ENCODE results near the gene THOC6.
"Not testable (repeated sequence)": the region's sequence is repeated elsewhere in the genome, so short reads cannot be mapped to it uniquely, and the experiment has no call there.

The THOC6 gene

DNA sequence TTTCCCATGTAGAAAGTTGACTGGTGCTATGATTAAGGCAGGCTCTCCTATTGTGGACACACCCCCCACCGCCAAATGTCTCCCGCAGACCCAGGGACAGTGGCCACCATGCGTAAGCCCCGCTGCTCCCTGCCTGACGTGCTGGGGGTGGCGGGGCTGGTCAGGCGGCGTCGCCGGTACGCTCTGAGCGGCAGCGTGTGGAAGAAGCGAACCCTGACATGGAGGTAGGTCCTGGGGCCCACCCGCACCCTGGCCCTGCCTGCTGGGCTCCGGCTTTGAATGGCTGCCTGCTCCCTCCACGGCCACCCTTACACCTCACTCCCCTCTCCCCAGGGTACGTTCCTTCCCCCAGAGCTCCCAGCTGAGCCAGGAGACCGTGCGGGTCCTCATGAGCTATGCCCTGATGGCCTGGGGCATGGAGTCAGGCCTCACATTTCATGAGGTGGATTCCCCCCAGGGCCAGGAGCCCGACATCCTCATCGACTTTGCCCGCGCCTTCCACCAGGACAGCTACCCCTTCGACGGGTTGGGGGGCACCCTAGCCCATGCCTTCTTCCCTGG is 26.2 kb downstream of the THOC6 start:
- H3K27ac ChIP-seq = no peak overlapping the region
- no peak overlapping the region for H3K9ac ChIP-seq
- no peak overlapping the region for H3K4me2 ChIP-seq
- no peak overlapping the region for H2AFZ ChIP-seq (ENCODE audit: low read depth)
- H3K4me3 ChIP-seq (IDR thresholded peaks at IDR 0.05; ENCODE audit: insufficient read depth, low read depth, low read length) = no peak overlapping the region
- no peaks in the 10 kb centered on the region for H3K36me3 ChIP-seq (ENCODE audit: insufficient read depth)
- TF ChIP-seq, protein P1, sequence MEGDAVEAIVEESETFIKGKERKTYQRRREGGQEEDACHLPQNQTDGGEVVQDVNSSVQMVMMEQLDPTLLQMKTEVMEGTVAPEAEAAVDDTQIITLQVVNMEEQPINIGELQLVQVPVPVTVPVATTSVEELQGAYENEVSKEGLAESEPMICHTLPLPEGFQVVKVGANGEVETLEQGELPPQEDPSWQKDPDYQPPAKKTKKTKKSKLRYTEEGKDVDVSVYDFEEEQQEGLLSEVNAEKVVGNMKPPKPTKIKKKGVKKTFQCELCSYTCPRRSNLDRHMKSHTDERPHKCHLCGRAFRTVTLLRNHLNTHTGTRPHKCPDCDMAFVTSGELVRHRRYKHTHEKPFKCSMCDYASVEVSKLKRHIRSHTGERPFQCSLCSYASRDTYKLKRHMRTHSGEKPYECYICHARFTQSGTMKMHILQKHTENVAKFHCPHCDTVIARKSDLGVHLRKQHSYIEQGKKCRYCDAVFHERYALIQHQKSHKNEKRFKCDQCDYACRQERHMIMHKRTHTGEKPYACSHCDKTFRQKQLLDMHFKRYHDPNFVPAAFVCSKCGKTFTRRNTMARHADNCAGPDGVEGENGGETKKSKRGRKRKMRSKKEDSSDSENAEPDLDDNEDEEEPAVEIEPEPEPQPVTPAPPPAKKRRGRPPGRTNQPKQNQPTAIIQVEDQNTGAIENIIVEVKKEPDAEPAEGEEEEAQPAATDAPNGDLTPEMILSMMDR (conservative IDR thresholded peaks at IDR 0.05; ENCODE audit: low read depth, low read length) = no peak
- H3K4me1 ChIP-seq (ENCODE audit: low read depth, poor library complexity, severe bottlenecking) = no peaks in the 10 kb centered on the region
- no peaks in the 10 kb centered on the region for H4K20me1 ChIP-seq (ENCODE audit: insufficient read depth)
- H3K27me3 ChIP-seq (ENCODE audit: insufficient read depth, low read depth) = peaks cover 38% of the 10 kb centered on the region
- no peaks in the 10 kb centered on the region for H3K79me2 ChIP-seq (ENCODE audit: insufficient read depth, low read depth)

DNA sequence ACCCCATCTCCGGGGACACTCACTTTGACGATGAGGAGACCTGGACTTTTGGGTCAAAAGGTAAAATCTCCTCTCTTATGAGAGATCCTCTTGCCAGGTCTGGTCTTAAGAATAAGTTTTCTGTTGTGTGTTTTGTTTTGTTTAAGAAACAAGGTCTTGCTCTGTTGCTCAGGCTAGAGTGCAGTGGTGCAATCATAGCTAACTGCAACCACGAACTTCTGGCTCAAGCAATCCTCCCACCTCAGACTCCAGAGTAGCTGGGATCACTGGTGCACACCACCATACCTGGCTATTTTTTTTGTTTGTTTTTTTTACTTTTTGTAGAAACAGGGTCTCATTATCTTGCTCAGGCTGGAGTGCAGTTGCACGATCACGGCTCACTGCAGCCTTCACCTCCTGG is 26.7 kb downstream of the THOC6 start:
- Histone ChIP-seq H3K9ac (no peak overlapping the region), H3K4me2 (no peak overlapping the region), H2AFZ (ENCODE audit: low read depth) (no peak overlapping the region), H3K36me3 (ENCODE audit: insufficient read depth) (no peaks in the 10 kb centered on the region), H3K4me1 (ENCODE audit: low read depth, poor library complexity, severe bottlenecking) (no peaks in the 10 kb centered on the region), H3K79me2 (ENCODE audit: insufficient read depth, low read depth) (no peaks in the 10 kb centered on the region), H3K27me3 (ENCODE audit: insufficient read depth, low read depth) (peaks cover 34% of the 10 kb centered on the region), H4K20me1 (ENCODE audit: insufficient read depth) (no peaks in the 10 kb centered on the region), H3K4me3 (IDR thresholded peaks at IDR 0.05; ENCODE audit: insufficient read depth, low read depth, low read length) (no peak overlapping the region), H3K27ac (no peak overlapping the region)
- TF ChIP-seq, protein P1 (conservative IDR thresholded peaks at IDR 0.05; ENCODE audit: low read depth, low read length) = no peak

DNA sequence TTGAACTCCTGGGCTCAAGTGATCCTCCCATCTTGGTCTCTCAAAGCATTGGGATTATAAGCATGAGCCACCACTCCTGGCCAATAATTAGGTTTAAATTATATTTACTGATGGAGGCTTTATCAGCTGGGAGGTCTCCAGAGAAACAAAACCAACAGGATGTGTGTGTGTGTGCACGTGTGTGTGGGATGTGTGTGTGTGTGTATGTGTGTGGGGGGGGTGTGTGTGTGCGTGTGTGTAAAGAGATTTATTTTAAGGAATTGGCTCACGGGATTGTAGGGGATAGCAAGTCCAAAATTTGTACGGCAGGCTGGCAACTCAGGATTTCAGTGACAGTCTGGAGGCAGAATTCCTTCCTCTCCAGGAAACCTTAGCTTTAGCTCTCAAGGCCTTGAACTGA is 27.2 kb downstream of the THOC6 start:
- Histone ChIP-seq H2AFZ (ENCODE audit: low read depth) (no peak overlapping the region), H3K36me3 (ENCODE audit: insufficient read depth) (no peaks in the 10 kb centered on the region), H4K20me1 (ENCODE audit: insufficient read depth) (no peaks in the 10 kb centered on the region), H3K4me3 (IDR thresholded peaks at IDR 0.05; ENCODE audit: insufficient read depth, low read depth, low read length) (no peak overlapping the region), H3K4me2 (no peak overlapping the region), H3K9ac (no peak overlapping the region), H3K27me3 (ENCODE audit: insufficient read depth, low read depth) (peaks cover 30% of the 10 kb centered on the region), H3K4me1 (ENCODE audit: low read depth, poor library complexity, severe bottlenecking) (no peaks in the 10 kb centered on the region), H3K79me2 (ENCODE audit: insufficient read depth, low read depth) (no peaks in the 10 kb centered on the region), H3K27ac (no peak overlapping the region)
- TF ChIP-seq, protein P1 (conservative IDR thresholded peaks at IDR 0.05; ENCODE audit: low read depth, low read length) = no peak

DNA sequence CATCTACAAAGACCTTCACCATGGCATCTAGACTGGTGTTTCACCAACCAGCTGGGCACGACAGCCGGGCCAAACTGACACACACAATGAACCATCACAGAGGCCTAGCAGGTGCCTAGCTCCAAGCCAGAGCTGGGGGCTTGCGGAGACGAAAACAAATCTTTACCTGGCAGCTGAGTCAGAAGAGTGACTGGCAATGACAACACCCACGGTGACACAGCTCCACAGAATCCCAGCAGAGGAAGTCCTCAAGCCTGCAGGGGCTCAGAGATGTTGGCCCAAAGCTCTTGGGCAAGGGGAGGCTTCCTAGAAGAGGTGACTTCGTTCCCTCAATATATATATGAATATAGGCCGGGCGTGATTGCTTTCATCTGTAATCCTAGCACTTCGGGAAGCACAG is 27.7 kb downstream of the THOC6 start:
- no peak overlapping the region for H3K27ac ChIP-seq
- TF ChIP-seq, protein P1 (conservative IDR thresholded peaks at IDR 0.05; ENCODE audit: low read depth, low read length) = no peak
- no peaks in the 10 kb centered on the region for H4K20me1 ChIP-seq (ENCODE audit: insufficient read depth)
- no peak overlapping the region for H3K9ac ChIP-seq
- H3K4me2 ChIP-seq = no peak overlapping the region
- H2AFZ ChIP-seq (ENCODE audit: low read depth) = no peak overlapping the region
- no peak overlapping the region for H3K4me3 ChIP-seq (IDR thresholded peaks at IDR 0.05; ENCODE audit: insufficient read depth, low read depth, low read length)
- H3K27me3 ChIP-seq (ENCODE audit: insufficient read depth, low read depth) = peaks cover 25% of the 10 kb centered on the region
- H3K36me3 ChIP-seq (ENCODE audit: insufficient read depth) = no peaks in the 10 kb centered on the region
- no peaks in the 10 kb centered on the region for H3K79me2 ChIP-seq (ENCODE audit: insufficient read depth, low read depth)
- H3K4me1 ChIP-seq (ENCODE audit: low read depth, poor library complexity, severe bottlenecking) = no peaks in the 10 kb centered on the region

DNA sequence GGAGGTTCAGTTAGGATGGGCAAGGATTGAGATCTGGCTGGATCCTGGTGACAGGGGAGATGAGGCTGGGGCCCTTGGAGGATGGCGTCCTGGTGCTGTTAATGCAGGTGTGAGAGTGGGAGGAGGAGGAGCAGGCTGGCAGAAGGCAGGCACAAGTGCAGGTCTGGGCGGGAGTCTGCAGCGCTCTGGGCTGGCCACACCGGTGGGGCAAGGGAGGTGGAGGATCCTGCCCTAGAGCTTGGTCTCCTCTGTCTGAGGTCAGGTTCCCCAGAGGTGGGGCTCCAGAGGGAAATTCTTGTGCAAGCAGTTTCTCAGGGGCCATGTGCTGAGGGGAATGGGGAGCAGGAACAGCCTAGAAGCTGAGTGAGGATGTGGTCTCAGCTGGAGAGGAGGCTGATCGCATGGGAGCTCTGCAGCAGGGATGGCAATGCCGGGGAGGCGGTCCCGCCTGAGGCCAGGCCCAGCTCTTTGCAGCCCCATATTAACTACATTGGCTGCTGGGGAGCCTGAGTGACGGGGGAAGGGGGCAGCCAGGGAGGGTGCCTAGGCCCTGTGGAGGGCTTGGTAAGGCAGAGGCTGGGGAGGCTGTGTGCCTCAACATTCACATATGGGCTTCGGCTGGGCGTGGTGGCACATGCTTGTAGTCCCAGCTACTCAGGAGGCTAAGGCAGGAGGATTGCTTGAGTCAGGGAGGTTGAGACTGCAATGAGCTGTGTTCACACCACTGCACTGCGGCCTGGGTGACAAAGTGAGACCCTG is 28.9 kb downstream of the THOC6 start:
- not testable (repeated sequence) for H3K36me3 ChIP-seq (ENCODE audit: insufficient read depth); H2AFZ ChIP-seq (ENCODE audit: low read depth); H3K27ac ChIP-seq; H3K4me2 ChIP-seq; H4K20me1 ChIP-seq (ENCODE audit: insufficient read depth); H3K4me1 ChIP-seq (ENCODE audit: low read depth, poor library complexity, severe bottlenecking); H3K79me2 ChIP-seq (ENCODE audit: insufficient read depth, low read depth); H3K4me3 ChIP-seq (IDR thresholded peaks at IDR 0.05; ENCODE audit: insufficient read depth, low read depth, low read length); H3K9ac ChIP-seq
- peaks cover 12% of the 10 kb centered on the region; the same call in 1 of the 2 replicates for H3K27me3 ChIP-seq (ENCODE audit: insufficient read depth, low read depth)

DNA sequence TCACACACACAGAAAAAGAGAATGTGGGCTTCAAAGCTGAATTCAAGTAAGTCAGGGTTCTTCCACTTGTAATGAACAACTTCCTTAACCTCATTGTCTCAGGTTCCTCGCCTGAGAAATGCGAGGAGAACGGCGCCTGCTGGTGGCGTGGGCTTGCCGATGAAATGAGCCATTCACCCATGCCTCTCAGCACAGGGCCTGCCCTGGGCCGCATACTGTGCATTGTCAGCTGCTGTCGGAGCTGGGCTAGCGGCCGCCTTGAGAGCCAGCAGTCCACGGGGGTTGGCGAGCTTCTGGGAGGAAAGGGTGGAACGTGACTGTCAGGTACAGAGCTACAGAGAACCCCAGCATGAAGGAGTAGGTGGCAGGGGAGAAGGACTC is 29.5 kb downstream of the THOC6 start:
- H3K27me3 ChIP-seq (ENCODE audit: insufficient read depth, low read depth); H3K79me2 ChIP-seq (ENCODE audit: insufficient read depth, low read depth); H3K4me1 ChIP-seq (ENCODE audit: low read depth, poor library complexity, severe bottlenecking); H3K4me3 ChIP-seq (IDR thresholded peaks at IDR 0.05; ENCODE audit: insufficient read depth, low read depth, low read length); H3K27ac ChIP-seq; H3K9ac ChIP-seq; H3K4me2 ChIP-seq; H4K20me1 ChIP-seq (ENCODE audit: insufficient read depth); H3K36me3 ChIP-seq (ENCODE audit: insufficient read depth); H2AFZ ChIP-seq (ENCODE audit: low read depth): not testable (repeated sequence)

All from KMS-11 (cell line).